IPS-NIHi11 (cell line): ENCODE data around the gene MRPL54.
"Not testable (repeated sequence)": the region's sequence is repeated elsewhere in the genome, so short reads cannot be mapped to it uniquely, and the experiment has no call there.

Experiments
- DNase-seq: peaks from one replicate; pipeline ENCODE4 v3.0.0; 2012; ENCODE audit warnings: mixed read lengths, low spot score

Gene MRPL54

DNA sequence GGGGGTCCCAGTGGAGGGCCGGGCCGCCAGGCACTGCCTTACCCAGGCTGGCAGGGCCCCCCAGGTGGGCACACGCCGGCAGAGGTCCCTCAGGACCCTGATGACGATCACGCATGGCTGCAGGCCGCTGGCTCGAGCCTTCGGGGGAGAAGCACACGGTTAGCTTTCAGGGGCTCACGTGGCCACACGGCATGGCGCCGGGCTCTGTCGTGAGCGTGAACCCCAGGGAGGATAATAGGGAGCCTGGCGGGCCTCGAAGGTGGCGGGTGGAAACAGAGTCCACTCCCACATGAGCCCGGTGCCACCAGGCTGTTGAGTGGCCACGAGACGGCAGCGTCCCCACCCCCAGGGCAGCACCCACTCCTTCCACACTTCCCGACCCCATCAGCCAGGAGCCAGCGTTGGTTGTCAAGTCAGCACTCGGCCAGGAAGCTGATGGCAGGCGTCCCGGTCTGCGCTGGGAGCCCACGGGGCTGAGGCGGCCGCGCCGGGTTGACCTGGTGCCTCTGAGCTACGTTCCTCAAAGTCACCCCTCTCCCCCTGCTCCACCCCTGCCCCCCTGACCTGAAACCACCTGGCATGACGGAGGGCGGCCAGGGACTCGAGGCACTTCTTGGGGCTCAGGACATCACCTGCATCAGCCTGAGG is 48.4 kb downstream of the MRPL54 start:
- no peak for DNase-seq

DNA sequence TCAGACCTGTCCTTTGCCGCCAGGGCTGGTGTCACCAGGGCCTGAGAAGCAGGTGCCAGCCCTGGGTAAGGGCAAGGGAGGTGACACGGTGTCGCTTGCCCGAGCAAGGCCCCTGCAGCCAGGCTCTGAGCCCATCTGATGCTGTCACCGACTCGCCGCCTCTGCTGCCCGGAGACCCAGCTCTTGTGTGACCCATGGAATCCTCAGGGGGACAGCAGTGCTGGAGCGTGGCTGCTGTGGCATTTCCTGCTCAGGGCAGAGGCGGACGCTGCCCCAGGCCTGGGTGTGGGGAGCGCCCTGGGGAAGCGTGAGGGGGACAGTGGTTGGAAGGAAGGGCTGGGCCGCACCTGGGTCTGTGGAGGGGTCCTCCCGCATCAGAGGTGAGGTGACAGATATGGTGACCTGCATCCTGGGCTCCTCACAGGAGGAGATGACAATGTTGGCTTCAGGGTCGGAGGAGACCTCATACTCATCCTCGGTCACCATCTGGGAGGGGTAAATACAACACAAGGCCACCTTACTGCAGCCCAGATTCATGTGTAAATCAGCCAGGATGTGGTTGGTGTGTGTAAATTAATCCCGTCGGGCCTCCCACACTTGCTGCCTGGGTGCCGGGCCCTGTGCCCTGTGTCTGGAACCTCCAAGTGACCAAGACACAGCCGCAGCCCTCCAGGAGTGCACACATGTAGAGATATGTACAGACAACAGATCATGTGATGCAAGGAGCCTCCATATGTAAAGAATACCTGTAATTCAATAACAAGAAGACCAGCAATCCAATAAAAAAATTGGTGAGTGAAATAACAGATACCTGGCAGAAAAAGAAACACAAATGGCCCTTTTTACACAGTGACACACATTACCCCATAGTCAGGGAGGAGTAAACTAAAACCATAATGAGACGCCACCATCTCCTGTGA is 51.3 kb downstream of the MRPL54 start:
- no peak for DNase-seq

DNA sequence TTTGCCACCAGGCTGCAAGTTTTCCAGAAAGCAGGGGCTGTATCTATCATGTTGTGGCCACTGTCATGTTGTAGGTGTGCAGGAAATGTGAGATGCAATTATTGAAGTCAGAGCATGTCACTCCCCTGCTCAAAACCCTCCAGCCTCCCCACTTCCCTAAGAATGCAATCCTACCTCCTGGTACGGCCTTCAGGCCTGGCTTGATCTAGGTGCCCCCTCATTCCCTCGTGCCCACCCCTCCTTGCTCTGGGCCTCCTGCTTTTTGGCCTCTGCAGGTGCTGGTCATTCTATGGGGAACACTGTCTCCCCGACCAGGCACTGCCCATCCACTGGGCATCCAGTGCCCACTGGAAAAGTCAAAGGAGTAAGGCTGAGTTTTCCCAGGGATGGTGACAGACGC is 52.2 kb downstream of the MRPL54 start:
- DNase-seq: no peak

DNA sequence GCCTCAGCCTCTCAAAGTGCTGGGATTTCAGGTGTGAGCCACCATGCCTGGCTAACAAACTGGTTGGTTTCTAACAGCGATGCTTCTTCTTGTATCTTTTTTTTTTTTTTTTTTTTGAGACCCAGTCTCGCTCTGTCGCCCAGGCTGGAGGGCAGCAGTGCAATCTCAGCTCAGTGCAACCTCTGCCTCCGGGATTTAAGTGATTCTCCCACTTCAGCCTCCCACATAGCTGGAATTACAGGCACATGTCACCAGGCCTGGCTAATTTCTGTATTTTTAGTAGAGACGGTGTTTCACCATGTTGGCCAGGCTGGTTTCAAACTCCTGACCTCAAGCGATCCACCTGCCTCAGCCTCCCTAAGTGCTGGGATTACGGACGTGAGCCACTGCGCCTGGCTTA is 53.7 kb downstream of the MRPL54 start:
- DNase-seq: not testable (repeated sequence)

DNA sequence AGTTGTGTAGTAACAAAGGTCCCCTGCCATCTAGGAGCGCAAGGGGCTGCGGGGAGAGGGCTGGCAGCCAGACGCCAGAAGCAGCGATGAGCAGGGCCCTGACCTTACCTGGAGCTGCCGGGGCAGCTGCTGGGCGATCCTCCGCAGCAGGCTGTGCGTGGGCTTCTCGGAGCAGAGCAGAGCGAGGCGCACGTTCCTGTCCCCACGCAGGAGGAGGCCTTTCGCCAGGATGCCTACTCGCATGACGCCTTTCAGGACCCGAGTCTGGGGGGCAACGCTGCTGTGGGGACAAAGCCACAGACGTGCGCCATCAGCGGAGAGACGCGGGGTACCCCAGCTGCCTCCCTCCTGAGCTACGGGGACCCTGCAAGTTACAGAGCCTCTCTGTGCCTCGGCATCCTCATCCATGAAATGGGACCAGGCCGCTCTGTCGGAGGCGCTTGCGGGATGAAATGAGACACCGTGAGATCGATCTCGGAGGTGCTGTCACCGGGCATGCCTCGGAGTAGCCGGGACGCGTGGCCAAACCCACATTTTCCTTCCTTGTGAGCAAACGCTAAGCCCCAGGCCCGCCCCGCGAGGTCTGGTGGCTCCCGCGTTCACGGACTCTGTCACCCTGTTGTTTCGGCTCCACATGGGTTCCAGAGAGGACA is 54.2 kb downstream of the MRPL54 start:
- no peak for DNase-seq
